ENCODE measurements around the gene EGR1.

Gene EGR1

DNA sequence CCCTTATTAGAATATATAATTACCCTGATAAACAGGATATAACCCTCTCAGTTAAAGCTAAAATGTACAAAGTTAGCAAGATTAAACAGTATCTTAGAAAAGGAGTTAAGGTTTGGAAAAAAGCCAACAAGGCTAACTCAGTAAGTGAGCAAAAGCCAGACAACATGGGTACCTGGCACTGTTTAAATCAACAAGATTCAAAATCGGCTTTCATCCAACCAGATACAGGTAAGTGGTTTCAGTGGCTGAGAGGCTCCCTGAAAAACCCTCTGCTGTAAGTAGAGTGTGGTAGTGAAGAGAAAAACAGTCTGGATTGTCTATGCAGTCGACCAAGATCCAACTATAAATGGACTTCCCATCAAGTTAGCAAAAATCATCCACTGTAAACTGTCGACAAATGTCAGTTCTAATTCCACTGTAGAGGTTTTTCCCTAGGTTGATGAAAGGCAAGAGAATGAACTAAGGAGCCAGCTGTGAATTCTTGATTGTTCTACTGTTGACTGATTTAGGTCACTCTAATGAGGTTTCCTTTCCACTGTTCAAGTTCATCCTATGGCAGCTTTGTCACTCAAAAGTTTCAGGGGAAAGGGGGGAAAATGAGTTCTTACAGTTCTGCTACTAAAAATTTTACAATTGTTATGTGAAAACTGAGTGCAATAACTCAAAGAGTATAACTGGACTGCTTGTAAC is 50.4 kb downstream of the EGR1 start:
- DNase-seq, result no peak

DNA sequence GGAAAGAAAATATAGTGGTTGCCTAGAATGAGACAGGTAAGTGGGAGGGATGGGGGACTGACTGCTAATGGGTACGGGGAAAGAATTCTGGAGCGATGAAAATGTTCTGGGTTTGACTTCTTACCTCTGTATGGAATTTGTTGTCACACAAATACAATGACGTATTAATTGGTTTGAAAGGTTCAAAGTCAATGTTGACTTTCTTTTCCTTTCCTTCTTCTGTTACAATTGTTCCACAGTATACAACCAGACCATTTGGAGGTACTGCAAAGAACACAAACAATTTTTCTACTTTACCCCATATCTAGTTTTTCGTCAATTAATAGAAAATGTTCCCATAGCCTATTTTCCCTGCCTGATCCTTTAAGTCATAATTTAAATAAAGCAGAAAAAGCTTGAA is 52.2 kb downstream of the EGR1 start:
- no peak for DNase-seq

Measured in CD4-positive, alpha-beta T cell treated with Interleukin-17A for 4 hours (primary cell).